ENCODE results near the gene PCNX1.

Gene PCNX1

GRCh38 chr14:70931008-70931407 is 23.7 kb downstream of the PCNX1 start:
- Histone ChIP-seq H3K4me3 (ENCODE audit: low read depth, low read length) (no peak overlapping the region), H3K4me1 (ENCODE audit: control insufficient read depth, insufficient read depth, low read length) (peaks cover 15% of the 10 kb centered on the region), H3K9me3 (ENCODE audit: control insufficient read depth, insufficient read depth, low read depth, low read length) (no peaks in the 10 kb centered on the region), H3K27ac (ENCODE audit: extremely low read depth, low read depth, low read length) (no peak overlapping the region), H3K36me3 (ENCODE audit: control insufficient read depth in 2 of 2, insufficient read depth in 1 of 2, low read length in 2 of 2) (no peaks in the 10 kb centered on the region)
- POLR2A ChIA-PET = interaction anchor here (1.4 kb wide), 1 partner anchor 109 kb away, joined by 3 read pairs; no protein-coding TSS in a partner anchor
- CTCF ChIA-PET = interaction anchor here (1.0 to 1.9 kb wide), 3 partner anchors 23 to 114 kb away, joined by 3 to 4 read pairs (median 4); partner anchors contain the start of gene PCNX1
- TF ChIP-seq ZNF610 (tag by site-specific recombination; IDR thresholded peaks at IDR 0.05; ENCODE audit: borderline replicate concordance) (no peak), ZNF529 (tag by site-specific recombination; IDR thresholded peaks at IDR 0.05; ENCODE audit: insufficient replicate concordance) (no peak), SP7 (tag by site-specific recombination; IDR thresholded peaks at IDR 0.05) (no peak), ZNF132 (tag by site-specific recombination; IDR thresholded peaks at IDR 0.05; ENCODE audit: borderline replicate concordance) (no peak), ZNF777 (tag by site-specific recombination; IDR thresholded peaks at IDR 0.05; ENCODE audit: borderline replicate concordance) (no peak), BCL11B (tag by site-specific recombination; IDR thresholded peaks at IDR 0.05; ENCODE audit: low read depth) (no peak), ZNF335 (tag by site-specific recombination; conservative IDR thresholded peaks at IDR 0.05) (no peak), ZNF747 (tag by site-specific recombination; IDR thresholded peaks at IDR 0.05) (no peak), ZBTB7A (tag by site-specific recombination; IDR thresholded peaks at IDR 0.05; ENCODE audit: low read depth) (no peak), ZNF341 (tag by site-specific recombination; IDR thresholded peaks at IDR 0.05; ENCODE audit: low read depth) (no peak), PRDM1 (tag by site-specific recombination; IDR thresholded peaks at IDR 0.05) (no peak)
- TF ChIP-seq, protein P1, sequence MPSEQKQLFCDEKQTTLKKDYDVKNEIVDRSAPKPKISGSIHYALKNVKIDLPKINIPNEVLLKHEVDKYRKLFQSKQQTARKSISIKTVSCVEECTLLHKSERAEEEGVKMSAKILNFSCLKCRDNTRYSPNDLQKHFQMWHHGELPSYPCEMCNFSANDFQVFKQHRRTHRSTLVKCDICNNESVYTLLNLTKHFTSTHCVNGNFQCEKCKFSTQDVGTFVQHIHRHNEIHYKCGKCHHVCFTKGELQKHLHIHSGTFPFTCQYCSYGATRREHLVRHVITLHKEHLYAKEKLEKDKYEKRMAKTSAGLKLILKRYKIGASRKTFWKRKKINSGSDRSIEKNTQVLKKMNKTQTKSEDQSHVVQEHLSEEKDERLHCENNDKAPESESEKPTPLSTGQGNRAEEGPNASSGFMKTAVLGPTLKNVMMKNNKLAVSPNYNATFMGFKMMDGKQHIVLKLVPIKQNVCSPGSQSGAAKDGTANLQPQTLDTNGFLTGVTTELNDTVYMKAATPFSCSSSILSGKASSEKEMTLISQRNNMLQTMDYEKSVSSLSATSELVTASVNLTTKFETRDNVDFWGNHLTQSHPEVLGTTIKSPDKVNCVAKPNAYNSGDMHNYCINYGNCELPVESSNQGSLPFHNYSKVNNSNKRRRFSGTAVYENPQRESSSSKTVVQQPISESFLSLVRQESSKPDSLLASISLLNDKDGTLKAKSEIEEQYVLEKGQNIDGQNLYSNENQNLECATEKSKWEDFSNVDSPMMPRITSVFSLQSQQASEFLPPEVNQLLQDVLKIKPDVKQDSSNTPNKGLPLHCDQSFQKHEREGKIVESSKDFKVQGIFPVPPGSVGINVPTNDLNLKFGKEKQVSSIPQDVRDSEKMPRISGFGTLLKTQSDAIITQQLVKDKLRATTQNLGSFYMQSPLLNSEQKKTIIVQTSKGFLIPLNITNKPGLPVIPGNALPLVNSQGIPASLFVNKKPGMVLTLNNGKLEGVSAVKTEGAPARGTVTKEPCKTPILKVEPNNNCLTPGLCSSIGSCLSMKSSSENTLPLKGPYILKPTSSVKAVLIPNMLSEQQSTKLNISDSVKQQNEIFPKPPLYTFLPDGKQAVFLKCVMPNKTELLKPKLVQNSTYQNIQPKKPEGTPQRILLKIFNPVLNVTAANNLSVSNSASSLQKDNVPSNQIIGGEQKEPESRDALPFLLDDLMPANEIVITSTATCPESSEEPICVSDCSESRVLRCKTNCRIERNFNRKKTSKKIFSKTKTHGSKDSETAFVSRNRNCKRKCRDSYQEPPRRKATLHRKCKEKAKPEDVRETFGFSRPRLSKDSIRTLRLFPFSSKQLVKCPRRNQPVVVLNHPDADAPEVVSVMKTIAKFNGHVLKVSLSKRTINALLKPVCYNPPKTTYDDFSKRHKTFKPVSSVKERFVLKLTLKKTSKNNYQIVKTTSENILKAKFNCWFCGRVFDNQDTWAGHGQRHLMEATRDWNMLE (tag by site-specific recombination; conservative IDR thresholded peaks at IDR 0.05; ENCODE audit: low read depth) = no peak

- Histone ChIP-seq H3K27ac (ENCODE audit: extremely low read depth, low read depth, low read length) (no peak overlapping the region), H3K4me1 (ENCODE audit: control insufficient read depth, insufficient read depth, low read length) (peaks cover 13% of the 10 kb centered on the region), H3K36me3 (ENCODE audit: control insufficient read depth in 2 of 2, insufficient read depth in 1 of 2, low read length in 2 of 2) (no peaks in the 10 kb centered on the region), H3K9me3 (ENCODE audit: control insufficient read depth, insufficient read depth, low read depth, low read length) (no peaks in the 10 kb centered on the region), H3K4me3 (ENCODE audit: low read depth, low read length) (no peak overlapping the region)
- TF ChIP-seq ZNF514 (tag by site-specific recombination; IDR thresholded peaks at IDR 0.05) (no peak), ZBTB1 (tag by site-specific recombination; IDR thresholded peaks at IDR 0.05) (no peak), HOXD13 (CRISPR knock-in tag; IDR thresholded peaks at IDR 0.05; ENCODE audit: borderline replicate concordance) (no peak), ZNF23 (tag by site-specific recombination; IDR thresholded peaks at IDR 0.05; ENCODE audit: borderline replicate concordance) (no peak), ZBTB21 (tag by site-specific recombination; IDR thresholded peaks at IDR 0.05) (no peak), ZNF394 (tag by site-specific recombination; IDR thresholded peaks at IDR 0.05; ENCODE audit: borderline replicate concordance) (no peak), SALL2 (tag by site-specific recombination; IDR thresholded peaks at IDR 0.05; ENCODE audit: borderline replicate concordance) (no peak), ZNF513 (tag by site-specific recombination; IDR thresholded peaks at IDR 0.05) (no peak), ZNF37A (tag by site-specific recombination; IDR thresholded peaks at IDR 0.05) (no peak), RBAK (tag by site-specific recombination; IDR thresholded peaks at IDR 0.05) (no peak), ZBTB48 (tag by site-specific recombination; IDR thresholded peaks at IDR 0.05) (no peak), ZNF792 (tag by site-specific recombination; IDR thresholded peaks at IDR 0.05) (no peak), ZSCAN16 (tag by site-specific recombination; IDR thresholded peaks at IDR 0.05) (no peak), ZNF140 (tag by site-specific recombination; IDR thresholded peaks at IDR 0.05) (no peak), ZNF114 (tag by site-specific recombination; IDR thresholded peaks at IDR 0.05) (no peak), ZNF423 (tag by site-specific recombination; IDR thresholded peaks at IDR 0.05) (no peak), MZF1 (tag by site-specific recombination; IDR thresholded peaks at IDR 0.05; ENCODE audit: borderline replicate concordance) (no peak), ZNF2 (tag by site-specific recombination; IDR thresholded peaks at IDR 0.05) (no peak)
- TF ChIP-seq, protein P2, sequence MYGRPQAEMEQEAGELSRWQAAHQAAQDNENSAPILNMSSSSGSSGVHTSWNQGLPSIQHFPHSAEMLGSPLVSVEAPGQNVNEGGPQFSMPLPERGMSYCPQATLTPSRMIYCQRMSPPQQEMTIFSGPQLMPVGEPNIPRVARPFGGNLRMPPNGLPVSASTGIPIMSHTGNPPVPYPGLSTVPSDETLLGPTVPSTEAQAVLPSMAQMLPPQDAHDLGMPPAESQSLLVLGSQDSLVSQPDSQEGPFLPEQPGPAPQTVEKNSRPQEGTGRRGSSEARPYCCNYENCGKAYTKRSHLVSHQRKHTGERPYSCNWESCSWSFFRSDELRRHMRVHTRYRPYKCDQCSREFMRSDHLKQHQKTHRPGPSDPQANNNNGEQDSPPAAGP (tag by site-specific recombination; IDR thresholded peaks at IDR 0.05) = no peak
- ChIA-PET POLR2A (no interaction called here), CTCF (interaction anchor here (0.7 to 1.9 kb wide), 3 partner anchors 27 to 39 kb away, joined by 3 to 6 read pairs (median 3); partner anchors contain the start of gene PCNX1)
Observed at GRCh38 chr14:70934084-70934483, 26.8 kb downstream of the PCNX1 start.

Measured in HEK293 (cell line).